Measurements from ENCODE around the gene MSL1. TPM values are rescaled to one million over a fixed set of nuclear protein-coding genes. Genes with fewer than 3 reads are reported as not detected.

MSL1 gene
- total and polyA plus RNA-seq, 9 of the 15 experiments (the other 6 are each of a cell fraction or from before 2014, with no cell fraction given) = 13.8 to 120 (median 61.9) TPM

GRCh38 chr17:40075201-40075941 is 46.4 kb upstream of the MSL1 start (continued):
- TF ChIP-seq CEBPZ (IDR thresholded peaks at IDR 0.05; ENCODE audit: borderline replicate concordance, low read depth, low read length) = no peak
- peak; percentile 85; the same call in 1 of the 2 replicates for TF ChIP-seq XRCC5 (IDR thresholded peaks at IDR 0.05; ENCODE audit: low read depth, low read length)
- no peak; the same call in 1 of the 2 replicates for TF ChIP-seq MBD2 (IDR thresholded peaks at IDR 0.05; ENCODE audit: borderline replicate concordance, low read depth)
- TF ChIP-seq AFF1 (IDR thresholded peaks at IDR 0.05; ENCODE audit: low read depth in 1 of 2, partially characterized antibody in 2 of 2) = peak in 1 of 2 experiments; percentile 95
- TF ChIP-seq ZNF175 (CRISPR knock-in tag; IDR thresholded peaks at IDR 0.05; ENCODE audit: low read depth) = no peak
- no peak for TF ChIP-seq YBX1 (IDR thresholded peaks at IDR 0.05)
- no peak for TF ChIP-seq ZNF609 (CRISPR knock-in tag; IDR thresholded peaks at IDR 0.05; ENCODE audit: borderline replicate concordance)
- TF ChIP-seq TBL1XR1 (IDR thresholded peaks at IDR 0.05; ENCODE audit: low read length in 2 of 2) = peak; percentile 66 to 73; a peak in 3 of 4 replicates
- TF ChIP-seq NFIC (IDR thresholded peaks at IDR 0.05) = peak; percentile 29; the same call in 1 of the 2 replicates
- TF ChIP-seq ZNF507 (tag; conservative IDR thresholded peaks at IDR 0.05) = no peak
- peak; percentile 66; the same call in 1 of the 2 replicates for TF ChIP-seq SMC3 (conservative IDR thresholded peaks at IDR 0.05; ENCODE audit: insufficient read depth, low read depth, low read length)
- TF ChIP-seq KLF10 (CRISPR knock-in tag; IDR thresholded peaks at IDR 0.05) = no peak
- TF ChIP-seq HDGF (IDR thresholded peaks at IDR 0.05) = peak; percentile 54; the same call in 1 of the 2 replicates
- TF ChIP-seq RBFOX2 (IDR thresholded peaks at IDR 0.05; ENCODE audit: low read depth, low read length) = 0 out of 2 replicates have a peak, but pooled peaks have one; percentile 20
- no peak for TF ChIP-seq SIRT6 (IDR thresholded peaks at IDR 0.05; ENCODE audit: low read depth, low read length)
